HepG2 (cell line): ENCODE measurements around the gene DRC7. TPM values are rescaled to one million over a fixed set of nuclear protein-coding genes. Genes with fewer than 3 reads are reported as not detected.
A peak's percentile ranks its signal among the peaks of the same experiment; 100 is the strongest.

ENCODE experiments used
- HES4 ChIP-seq: sonication (generic); formaldehyde crosslinking; IDR thresholded peaks from 2 replicates; pipeline ENCODE4 v1.9.0; 2021; ENCODE audit warnings: mild to moderate bottlenecking, missing genetic modification reagents, borderline replicate concordance
- HIVEP1 ChIP-seq: sonication (generic); formaldehyde crosslinking; IDR thresholded peaks from 2 replicates; pipeline ENCODE4 v1.4.0; 2020; ENCODE audit warnings: mild to moderate bottlenecking, missing genetic modification reagents
- HOXA5 ChIP-seq: sonication (generic); formaldehyde crosslinking; IDR thresholded peaks from 2 replicates; pipeline ENCODE4 v1.4.0; 2020; ENCODE audit warnings: missing genetic modification reagents
- RCOR2 ChIP-seq: IDR thresholded peaks from 2 replicates; pipeline ENCODE4 v1.6.1; 2016; ENCODE audit warnings: missing biosample characterization, missing genetic modification reagents
- ZBTB21 ChIP-seq: sonication (generic); formaldehyde crosslinking; IDR thresholded peaks from 2 replicates; pipeline ENCODE4 v1.4.0; 2020; ENCODE audit warnings: missing genetic modification reagents
- ZBTB8A ChIP-seq: sonication (generic); formaldehyde crosslinking; IDR thresholded peaks from 2 replicates; pipeline ENCODE4 v1.4.0; 2020; ENCODE audit warnings: mild to moderate bottlenecking, low read depth, missing genetic modification reagents, borderline replicate concordance
- ZKSCAN8 ChIP-seq: IDR thresholded peaks from 2 replicates; pipeline ENCODE4 v1.6.1; 2016; ENCODE audit warnings: borderline replicate concordance, missing genetic modification reagents, missing compliant biosample characterization
- ZNF430 ChIP-seq: sonication (generic); formaldehyde crosslinking; IDR thresholded peaks from 2 replicates; pipeline ENCODE4 v1.9.0; 2021; ENCODE audit warnings: mild to moderate bottlenecking, missing genetic modification reagents
- ZNF468 ChIP-seq: sonication (generic); formaldehyde crosslinking; IDR thresholded peaks from 2 replicates; pipeline ENCODE4 v1.8.0; 2022; ENCODE audit warnings: mild to moderate bottlenecking, moderate library complexity, missing genetic modification reagents
- ZNF567 ChIP-seq: sonication (generic); formaldehyde crosslinking; IDR thresholded peaks from 2 replicates; pipeline ENCODE4 v1.8.1; 2023; ENCODE audit warnings: mild to moderate bottlenecking, missing genetic modification reagents, borderline replicate concordance
- polyA plus RNA-seq, 8 experiments: library from polyadenylated mRNA; depleted of rRNA in 3 of 8; stranded (reverse) in 7 of 8; unstranded in 1 of 8; fragments of >200 nt; fragmentation: Illumina TruSeq in 4 of 8; extraction: Trizol in 4 of 8; gene quantifications; 2 replicates each; pipeline versions ENCODE4 v1.2.1 to v1.2.3, GENCODE V29; 2011 to 2016; ENCODE audit warnings: low read depth in 4 of 8, missing spikeins in 1 of 8, mixed read lengths in 1 of 8; ENCODE audit not compliant: insufficient read depth in 1 of 8
- total RNA-seq, 5 experiments: library from RNA; depleted of rRNA; stranded (reverse); fragments of >200 nt; fragmentation: Illumina TruSeq; extraction: Trizol; gene quantifications; 2 replicates each; pipeline ENCODE4 v1.2.3, GENCODE V29; 2016; ENCODE audit warnings: low read depth in 1 of 5
- TF ChIP-seq, protein P1 (sequence below): sonication (generic); formaldehyde crosslinking; IDR thresholded peaks from 2 replicates; pipeline ENCODE4 v1.5.0; 2020; ENCODE audit warnings: missing genetic modification reagents
- TF ChIP-seq, protein P2 (sequence below): sonication (generic); formaldehyde crosslinking; IDR thresholded peaks from 2 replicates; pipeline ENCODE4 v1.4.0; 2020; ENCODE audit warnings: missing genetic modification reagents
- TF ChIP-seq, protein P3 (sequence below), 2 experiments: sonication (generic) in 1 of 2; formaldehyde crosslinking in 1 of 2; IDR thresholded peaks; 2 replicates each; pipeline versions ENCODE4 v1.4.0 to v1.6.1; 2016 to 2020; ENCODE audit warnings: borderline replicate concordance in 1 of 2, low read depth in 1 of 2, mild to moderate bottlenecking in 1 of 2, missing genetic modification reagents in 1 of 2
- TF ChIP-seq, protein P4 (sequence below): sonication (generic); formaldehyde crosslinking; IDR thresholded peaks from 2 replicates; pipeline ENCODE4 v1.4.0; 2020; ENCODE audit warnings: mild to moderate bottlenecking, low read depth, missing genetic modification reagents

Gene DRC7
- total and polyA plus RNA-seq, 2 of the 13 experiments (the other 11 are each of a cell fraction or from before 2014, with no cell fraction given): 2.7 to 3.4 TPM

DNA sequence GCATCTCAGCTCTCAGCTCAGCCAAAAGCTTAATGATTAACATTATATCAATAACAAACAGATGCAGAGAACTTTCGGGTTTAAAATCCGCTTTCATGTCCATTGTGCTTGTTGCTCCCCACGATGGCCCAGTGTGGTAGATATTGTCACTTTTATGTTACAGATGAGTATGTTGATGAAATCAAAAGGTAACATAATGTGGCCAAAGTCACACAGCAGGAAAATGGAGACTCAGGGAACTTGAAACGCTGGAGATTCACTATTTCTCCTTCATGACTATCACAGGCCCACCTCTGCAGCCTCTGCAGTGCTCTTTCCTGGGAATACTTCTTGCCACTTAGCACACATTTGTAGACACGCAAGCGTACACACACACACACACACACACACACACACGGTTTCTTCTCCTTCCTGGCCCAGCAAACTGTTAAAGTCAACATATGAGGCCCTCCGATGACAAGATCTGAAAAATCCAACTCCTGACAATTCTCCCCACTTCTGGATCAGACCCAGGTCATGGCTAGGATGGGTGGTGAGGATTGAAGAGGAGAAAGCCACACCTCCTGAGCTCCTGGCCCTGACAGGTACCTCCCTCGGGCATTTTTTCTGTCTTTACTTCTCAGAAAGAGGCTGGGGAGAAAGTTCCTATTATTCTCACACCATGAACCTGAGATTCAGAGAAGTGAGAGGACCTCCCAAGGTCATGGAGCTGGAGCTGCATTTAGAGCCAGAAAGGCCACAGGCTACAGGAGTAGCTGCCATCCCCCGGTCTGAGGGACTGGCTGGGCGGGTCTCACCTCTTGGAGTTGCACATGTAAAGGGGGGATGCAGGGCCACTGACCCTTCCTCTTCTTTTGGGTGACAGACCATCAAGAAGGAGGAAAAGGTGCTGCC lies 9.7 kb downstream of the DRC7 start (continued):
- TF ChIP-seq, protein P1, sequence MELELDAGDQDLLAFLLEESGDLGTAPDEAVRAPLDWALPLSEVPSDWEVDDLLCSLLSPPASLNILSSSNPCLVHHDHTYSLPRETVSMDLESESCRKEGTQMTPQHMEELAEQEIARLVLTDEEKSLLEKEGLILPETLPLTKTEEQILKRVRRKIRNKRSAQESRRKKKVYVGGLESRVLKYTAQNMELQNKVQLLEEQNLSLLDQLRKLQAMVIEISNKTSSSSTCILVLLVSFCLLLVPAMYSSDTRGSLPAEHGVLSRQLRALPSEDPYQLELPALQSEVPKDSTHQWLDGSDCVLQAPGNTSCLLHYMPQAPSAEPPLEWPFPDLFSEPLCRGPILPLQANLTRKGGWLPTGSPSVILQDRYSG (CRISPR knock-in tag): no peak
- TF ChIP-seq ZNF468 (CRISPR knock-in tag): no peak
- TF ChIP-seq ZBTB21 (CRISPR knock-in tag): no peak
- peak; percentile 73; the same call in 1 of the 2 replicates for TF ChIP-seq ZBTB8A
- TF ChIP-seq HIVEP1: no peak
- no peak for TF ChIP-seq ZNF430 (CRISPR knock-in tag)
- TF ChIP-seq, protein P2, sequence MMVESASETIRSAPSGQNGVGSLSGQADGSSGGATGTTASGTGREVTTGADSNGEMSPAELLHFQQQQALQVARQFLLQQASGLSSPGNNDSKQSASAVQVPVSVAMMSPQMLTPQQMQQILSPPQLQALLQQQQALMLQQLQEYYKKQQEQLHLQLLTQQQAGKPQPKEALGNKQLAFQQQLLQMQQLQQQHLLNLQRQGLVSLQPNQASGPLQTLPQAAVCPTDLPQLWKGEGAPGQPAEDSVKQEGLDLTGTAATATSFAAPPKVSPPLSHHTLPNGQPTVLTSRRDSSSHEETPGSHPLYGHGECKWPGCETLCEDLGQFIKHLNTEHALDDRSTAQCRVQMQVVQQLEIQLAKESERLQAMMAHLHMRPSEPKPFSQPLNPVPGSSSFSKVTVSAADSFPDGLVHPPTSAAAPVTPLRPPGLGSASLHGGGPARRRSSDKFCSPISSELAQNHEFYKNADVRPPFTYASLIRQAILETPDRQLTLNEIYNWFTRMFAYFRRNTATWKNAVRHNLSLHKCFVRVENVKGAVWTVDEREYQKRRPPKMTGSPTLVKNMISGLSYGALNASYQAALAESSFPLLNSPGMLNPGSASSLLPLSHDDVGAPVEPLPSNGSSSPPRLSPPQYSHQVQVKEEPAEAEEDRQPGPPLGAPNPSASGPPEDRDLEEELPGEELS: peak; percentile 85
- TF ChIP-seq, protein P3, sequence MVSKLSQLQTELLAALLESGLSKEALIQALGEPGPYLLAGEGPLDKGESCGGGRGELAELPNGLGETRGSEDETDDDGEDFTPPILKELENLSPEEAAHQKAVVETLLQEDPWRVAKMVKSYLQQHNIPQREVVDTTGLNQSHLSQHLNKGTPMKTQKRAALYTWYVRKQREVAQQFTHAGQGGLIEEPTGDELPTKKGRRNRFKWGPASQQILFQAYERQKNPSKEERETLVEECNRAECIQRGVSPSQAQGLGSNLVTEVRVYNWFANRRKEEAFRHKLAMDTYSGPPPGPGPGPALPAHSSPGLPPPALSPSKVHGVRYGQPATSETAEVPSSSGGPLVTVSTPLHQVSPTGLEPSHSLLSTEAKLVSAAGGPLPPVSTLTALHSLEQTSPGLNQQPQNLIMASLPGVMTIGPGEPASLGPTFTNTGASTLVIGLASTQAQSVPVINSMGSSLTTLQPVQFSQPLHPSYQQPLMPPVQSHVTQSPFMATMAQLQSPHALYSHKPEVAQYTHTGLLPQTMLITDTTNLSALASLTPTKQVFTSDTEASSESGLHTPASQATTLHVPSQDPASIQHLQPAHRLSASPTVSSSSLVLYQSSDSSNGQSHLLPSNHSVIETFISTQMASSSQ (IDR thresholded peaks at IDR 0.05; ENCODE audit: low read depth): peak; percentile 99
- TF ChIP-seq, protein P3 (CRISPR knock-in tag; IDR thresholded peaks at IDR 0.05; ENCODE audit: borderline replicate concordance): peak; percentile 99
- 0 out of 2 replicates have a peak, but pooled peaks have one; percentile 58 for TF ChIP-seq ZNF567 (CRISPR knock-in tag)
- peak; percentile 66; the same call in 1 of the 2 replicates for TF ChIP-seq RCOR2
- no peak for TF ChIP-seq HES4
- TF ChIP-seq HOXA5: no peak
- peak; percentile 52; the same call in 1 of the 2 replicates for TF ChIP-seq ZKSCAN8 (CRISPR knock-in tag)
- TF ChIP-seq, protein P4, sequence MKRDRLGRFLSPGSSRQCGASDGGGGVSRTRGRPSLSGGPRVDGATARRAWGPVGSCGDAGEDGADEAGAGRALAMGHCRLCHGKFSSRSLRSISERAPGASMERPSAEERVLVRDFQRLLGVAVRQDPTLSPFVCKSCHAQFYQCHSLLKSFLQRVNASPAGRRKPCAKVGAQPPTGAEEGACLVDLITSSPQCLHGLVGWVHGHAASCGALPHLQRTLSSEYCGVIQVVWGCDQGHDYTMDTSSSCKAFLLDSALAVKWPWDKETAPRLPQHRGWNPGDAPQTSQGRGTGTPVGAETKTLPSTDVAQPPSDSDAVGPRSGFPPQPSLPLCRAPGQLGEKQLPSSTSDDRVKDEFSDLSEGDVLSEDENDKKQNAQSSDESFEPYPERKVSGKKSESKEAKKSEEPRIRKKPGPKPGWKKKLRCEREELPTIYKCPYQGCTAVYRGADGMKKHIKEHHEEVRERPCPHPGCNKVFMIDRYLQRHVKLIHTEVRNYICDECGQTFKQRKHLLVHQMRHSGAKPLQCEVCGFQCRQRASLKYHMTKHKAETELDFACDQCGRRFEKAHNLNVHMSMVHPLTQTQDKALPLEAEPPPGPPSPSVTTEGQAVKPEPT (CRISPR knock-in tag): peak; percentile 48; the same call in 1 of the 2 replicates
